GM13977 (cell line): ENCODE data around the gene CHKA.

Source experiments
- DNase-seq: peaks from one replicate; pipeline ENCODE4 v3.0.0; 2012; ENCODE audit warnings: low spot score
- in situ Hi-C: fragments of 300-500 bp; cut with MboI; formaldehyde crosslinking; loops from one replicate; pipeline ENCODE4 v1.12.0; 2022; ENCODE audit warnings: low sequenced_read_pairs, low pct_unique_long_range_greater_than_20kb, mixed read lengths, inconsistent platforms; ENCODE audit not compliant: unreplicated experiment
- TF ChIP-seq, protein P1 (sequence below): IDR thresholded peaks from 2 replicates; pipeline ENCODE4 v1.5.1; 2012; ENCODE audit warnings: mild to moderate bottlenecking, control low read depth; ENCODE audit not compliant: insufficient read depth; ENCODE audit errors: extremely low read depth, missing control alignments

Gene CHKA

DNA sequence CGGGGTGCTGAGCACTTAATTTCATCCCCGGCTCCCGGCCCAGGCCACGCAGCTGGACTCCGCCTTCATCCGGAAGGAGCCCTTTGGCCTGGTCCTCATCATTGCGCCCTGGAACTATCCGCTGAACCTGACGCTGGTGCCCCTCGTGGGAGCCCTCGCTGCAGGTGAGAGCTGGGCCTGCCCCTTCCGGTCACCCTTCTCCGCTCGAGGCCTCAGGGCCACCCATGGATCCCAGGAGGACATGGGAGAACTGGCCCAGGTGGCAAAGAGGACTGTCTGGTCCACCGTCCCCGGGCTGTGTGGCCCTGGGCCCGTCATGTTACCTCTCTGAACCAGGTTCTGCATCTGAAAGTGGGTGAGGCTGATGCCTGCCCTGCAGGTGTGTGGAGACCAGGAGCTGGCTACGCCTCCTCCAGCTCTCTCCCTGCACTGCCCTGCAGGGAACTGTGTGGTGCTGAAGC lies 102.4 kb downstream of the CHKA start:
- in situ Hi-C loops: no loop called here
- TF ChIP-seq, protein P1, sequence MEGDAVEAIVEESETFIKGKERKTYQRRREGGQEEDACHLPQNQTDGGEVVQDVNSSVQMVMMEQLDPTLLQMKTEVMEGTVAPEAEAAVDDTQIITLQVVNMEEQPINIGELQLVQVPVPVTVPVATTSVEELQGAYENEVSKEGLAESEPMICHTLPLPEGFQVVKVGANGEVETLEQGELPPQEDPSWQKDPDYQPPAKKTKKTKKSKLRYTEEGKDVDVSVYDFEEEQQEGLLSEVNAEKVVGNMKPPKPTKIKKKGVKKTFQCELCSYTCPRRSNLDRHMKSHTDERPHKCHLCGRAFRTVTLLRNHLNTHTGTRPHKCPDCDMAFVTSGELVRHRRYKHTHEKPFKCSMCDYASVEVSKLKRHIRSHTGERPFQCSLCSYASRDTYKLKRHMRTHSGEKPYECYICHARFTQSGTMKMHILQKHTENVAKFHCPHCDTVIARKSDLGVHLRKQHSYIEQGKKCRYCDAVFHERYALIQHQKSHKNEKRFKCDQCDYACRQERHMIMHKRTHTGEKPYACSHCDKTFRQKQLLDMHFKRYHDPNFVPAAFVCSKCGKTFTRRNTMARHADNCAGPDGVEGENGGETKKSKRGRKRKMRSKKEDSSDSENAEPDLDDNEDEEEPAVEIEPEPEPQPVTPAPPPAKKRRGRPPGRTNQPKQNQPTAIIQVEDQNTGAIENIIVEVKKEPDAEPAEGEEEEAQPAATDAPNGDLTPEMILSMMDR: no peak
- DNase-seq: no peak

DNA sequence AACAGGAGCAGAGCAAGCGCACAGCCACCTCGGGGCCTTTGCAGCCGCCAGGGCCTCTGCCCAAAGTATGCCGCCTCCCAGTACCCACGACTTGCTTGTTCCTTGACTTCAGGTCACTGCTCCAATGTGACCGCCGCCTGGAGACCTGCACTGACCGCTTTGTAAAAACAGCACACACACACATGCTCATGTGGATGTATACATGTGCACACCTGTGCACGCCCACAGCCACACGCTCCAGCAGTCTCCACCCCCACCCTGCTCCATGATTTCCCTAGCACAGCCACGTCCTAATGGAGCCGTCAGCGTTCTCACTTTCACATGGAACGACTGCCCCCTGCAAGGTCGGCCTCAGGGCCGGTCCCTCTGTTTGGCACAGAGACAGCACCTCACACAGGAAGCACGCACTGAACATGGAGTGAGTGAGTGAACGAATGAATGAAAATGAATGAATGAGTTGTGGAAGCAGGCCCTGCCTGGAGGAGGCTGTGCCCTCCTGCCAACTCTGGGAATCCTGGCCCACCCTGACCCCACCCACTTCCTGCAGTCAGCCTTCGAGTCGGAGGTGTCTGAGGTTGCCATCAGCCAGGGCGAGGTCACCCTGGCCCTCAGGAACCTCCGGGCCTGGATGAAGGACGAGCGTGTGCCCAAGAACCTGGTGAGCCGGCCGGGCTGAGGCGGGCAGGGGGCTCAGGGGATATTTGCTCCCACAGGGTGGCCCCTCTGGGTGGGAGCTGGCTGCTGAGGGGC lies 103.0 kb downstream of the CHKA start:
- in situ Hi-C loops: no loop called here
- TF ChIP-seq, protein P1: no peak

DNA sequence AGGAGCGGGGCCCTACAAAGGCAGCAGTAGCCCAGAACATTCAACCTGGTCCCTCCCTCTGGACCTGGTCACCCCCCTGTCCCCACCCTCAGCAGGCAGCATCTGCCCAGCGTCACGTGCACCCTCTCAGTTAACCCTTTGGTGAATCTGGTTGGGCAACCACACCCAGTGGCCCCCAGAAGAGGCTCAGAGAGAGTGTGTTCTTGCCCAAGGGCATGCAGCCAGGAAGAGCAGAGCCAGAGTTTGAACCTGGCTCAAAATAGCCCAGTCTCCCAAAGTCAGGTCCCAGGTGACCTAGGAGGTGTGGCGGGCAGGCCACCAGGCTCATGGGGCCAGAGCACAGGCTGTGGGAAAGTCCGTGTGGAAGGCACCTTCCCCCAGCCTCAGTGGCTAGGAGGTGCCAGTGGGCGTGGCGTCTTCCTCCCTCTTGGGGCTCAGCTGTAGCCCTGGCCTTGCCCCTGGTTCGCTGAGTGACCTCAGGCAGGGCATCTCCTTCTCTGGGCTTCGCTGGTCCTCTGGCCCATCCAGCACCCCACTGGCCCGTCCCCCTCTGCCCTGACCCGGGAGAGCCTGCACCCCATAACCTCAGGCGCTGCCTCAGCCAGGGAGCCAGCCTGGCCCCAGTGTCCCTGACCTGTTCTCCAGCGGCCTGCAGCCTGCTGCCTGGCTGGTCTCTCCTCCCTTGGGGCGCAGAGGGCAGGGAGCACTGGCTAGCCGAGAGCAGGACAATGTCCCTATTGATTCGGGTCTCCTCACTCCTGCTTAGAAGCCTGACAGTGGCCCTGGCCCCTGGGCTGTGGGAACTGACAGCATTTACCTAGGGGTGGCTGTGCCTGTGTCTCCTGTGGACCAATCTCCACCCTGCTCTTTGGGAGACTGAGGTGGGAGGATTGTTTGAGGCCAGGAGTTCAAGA lies 104.0 kb downstream of the CHKA start:
- TF ChIP-seq, protein P1: no peak
- DNase-seq: no peak
- in situ Hi-C loops: no loop called here

More for the DNA sequence above, 103.0 kb downstream of the CHKA start:
- DNase-seq: no peak

DNA sequence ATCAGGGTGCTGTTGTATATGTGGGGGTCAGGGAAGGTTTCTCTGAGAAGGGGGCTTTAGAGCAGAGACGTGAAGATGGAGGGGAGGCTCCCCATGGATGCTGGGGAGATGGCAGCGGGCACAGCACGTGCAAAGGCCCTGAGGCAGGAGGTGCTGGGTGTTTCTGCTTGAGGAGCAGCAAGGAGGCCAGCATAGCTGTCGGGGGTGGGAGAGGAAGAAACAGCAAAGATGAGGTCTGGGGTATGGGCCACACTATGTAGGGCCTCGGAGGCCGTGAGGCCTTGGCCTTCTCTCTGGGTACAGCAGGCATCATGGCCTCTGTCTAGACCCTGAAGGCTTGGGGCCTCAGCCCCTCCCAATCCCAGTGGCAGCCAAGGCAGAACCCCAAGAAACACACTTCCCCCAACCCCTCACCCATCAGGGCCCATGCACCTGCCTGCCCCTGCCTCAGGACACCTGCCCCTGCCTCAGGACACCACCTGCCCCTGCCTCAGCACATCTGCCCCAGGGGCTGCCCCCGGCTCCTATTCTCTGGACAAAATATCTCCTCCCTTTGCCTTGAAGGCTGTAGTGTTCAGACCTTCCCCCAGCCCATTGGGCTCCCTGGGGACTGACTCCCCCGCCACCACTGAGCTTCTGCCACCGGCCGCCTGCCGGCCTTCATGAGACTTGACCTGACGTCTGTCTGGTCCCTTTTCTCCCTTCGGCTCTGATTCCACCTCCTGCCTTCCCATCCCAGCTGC lies 104.9 kb downstream of the CHKA start:
- DNase-seq: no peak
- in situ Hi-C loops: no loop called here
- TF ChIP-seq, protein P1: no peak

DNA sequence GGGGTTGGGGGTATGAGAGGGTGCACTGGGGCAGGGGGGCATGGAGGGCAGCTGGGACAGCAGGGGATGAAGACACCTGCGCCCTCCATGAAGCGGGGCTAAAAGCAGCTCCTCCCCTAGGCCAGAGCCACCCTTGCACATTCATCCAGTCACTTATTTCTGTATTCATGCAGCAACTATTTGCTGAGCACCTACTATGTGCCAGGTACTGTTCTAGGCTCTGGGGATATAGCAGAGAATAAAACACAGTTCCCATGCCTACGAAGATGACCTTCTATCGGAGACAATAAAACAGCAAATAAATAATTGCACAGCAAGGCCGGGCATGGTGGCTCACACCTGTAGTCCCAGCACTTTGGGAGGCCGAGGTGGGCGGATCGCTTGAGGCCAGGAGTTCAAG lies 105.7 kb downstream of the CHKA start:
- TF ChIP-seq, protein P1: no peak
- DNase-seq: no peak
- in situ Hi-C loops: no loop called here

DNA sequence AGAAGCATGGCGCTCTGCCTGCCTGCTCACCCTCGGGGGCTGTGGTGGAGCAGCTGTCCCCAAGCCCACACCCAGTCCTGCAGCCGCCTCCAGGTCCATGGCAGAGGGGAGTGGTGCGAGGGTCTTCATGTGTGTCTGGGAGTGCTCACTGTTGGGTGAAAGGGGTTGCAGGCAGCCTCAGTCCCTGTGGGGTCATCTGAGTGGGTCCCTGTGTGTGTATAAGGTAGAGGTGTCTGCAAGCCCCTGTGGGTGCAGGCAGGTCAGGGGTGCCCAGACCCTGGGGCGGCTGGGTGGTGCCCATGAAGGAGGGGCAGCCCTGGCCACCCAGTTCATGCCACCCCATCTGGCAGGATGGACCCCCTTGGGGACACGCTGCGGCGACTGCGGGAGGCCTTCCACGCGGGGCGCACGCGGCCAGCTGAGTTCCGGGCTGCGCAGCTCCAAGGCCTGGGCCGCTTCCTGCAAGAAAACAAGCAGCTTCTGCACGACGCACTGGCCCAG lies 106.2 kb downstream of the CHKA start:
- no peak for DNase-seq
- TF ChIP-seq, protein P1: no peak
- in situ Hi-C loops: no loop called here
